KMS-11 (cell line): ENCODE data around the gene RAB40B.

Source experiments
- H2AFZ ChIP-seq: fragments of 200-600 bp; sonication (generic); 2 replicates; pipeline ENCODE4 v1.6.1; 2016; ENCODE audit warnings: antibody characterized with exemption, mixed run types, low read depth
- H3K27ac ChIP-seq: fragments of 200-600 bp; sonication (generic); 2 replicates; pipeline ENCODE4 v1.6.1; 2016; ENCODE audit warnings: mild to moderate bottlenecking, mixed run types
- H3K27me3 ChIP-seq: fragments of 200-600 bp; sonication (generic); 2 replicates; pipeline ENCODE4 v1.6.1; 2017; ENCODE audit warnings: mild to moderate bottlenecking, low read depth, mixed run types, moderate library complexity; ENCODE audit not compliant: insufficient read depth
- H3K36me3 ChIP-seq: fragments of 200-600 bp; sonication (generic); 2 replicates; pipeline ENCODE4 v1.6.1; 2017; ENCODE audit warnings: mild to moderate bottlenecking, mixed run types; ENCODE audit not compliant: insufficient read depth
- H3K4me1 ChIP-seq: fragments of 200-600 bp; sonication (generic); 2 replicates; pipeline ENCODE4 v1.6.1; 2016; ENCODE audit warnings: mild to moderate bottlenecking, low read depth, mixed run types; ENCODE audit not compliant: poor library complexity, severe bottlenecking
- H3K4me2 ChIP-seq: fragments of 200-600 bp; sonication (generic); 2 replicates; pipeline ENCODE4 v1.7.0; 2016; ENCODE audit warnings: mild to moderate bottlenecking, mixed run types
- H3K4me3 ChIP-seq: fragments of 200-600 bp; sonication (generic); IDR thresholded peaks from 2 replicates; pipeline ENCODE4 v1.6.1; 2017; ENCODE audit warnings: low read depth, low read length, mixed read lengths; ENCODE audit not compliant: insufficient read depth
- H3K79me2 ChIP-seq: fragments of 200-600 bp; sonication (generic); 2 replicates; pipeline ENCODE4 v1.6.1; 2016; ENCODE audit warnings: low read depth, mixed run types; ENCODE audit not compliant: insufficient read depth
- H3K9ac ChIP-seq: fragments of 200-600 bp; sonication (generic); 2 replicates; pipeline ENCODE4 v1.6.1; 2016; ENCODE audit warnings: mild to moderate bottlenecking, mixed run types
- H4K20me1 ChIP-seq: fragments of 200-600 bp; sonication (generic); 2 replicates; pipeline ENCODE4 v1.6.1; 2016; ENCODE audit warnings: mild to moderate bottlenecking, mixed run types; ENCODE audit not compliant: insufficient read depth
- CTCF ChIP-seq: fragments of 200-600 bp; sonication (generic); conservative IDR thresholded peaks from 2 replicates; pipeline ENCODE4 v1.6.1; 2017; ENCODE audit warnings: low read depth, mild to moderate bottlenecking, antibody characterized with exemption, low read length, moderate library complexity, mixed read lengths

The RAB40B gene

GRCh38 chr17:82693168-82693867 lies 5.2 kb downstream of the RAB40B start:
- H3K27ac ChIP-seq: no peak overlapping the region
- H3K9ac ChIP-seq: no peak overlapping the region
- no peaks in the 10 kb centered on the region for H3K4me1 ChIP-seq
- H3K36me3 ChIP-seq: no peaks in the 10 kb centered on the region
- no peak overlapping the region for H2AFZ ChIP-seq
- H3K27me3 ChIP-seq: no peaks in the 10 kb centered on the region
- H3K4me3 ChIP-seq: no peak overlapping the region
- no peak for TF ChIP-seq CTCF
- H4K20me1 ChIP-seq: no peaks in the 10 kb centered on the region
- no peaks in the 10 kb centered on the region for H3K79me2 ChIP-seq
- H3K4me2 ChIP-seq: no peak overlapping the region

GRCh38 chr17:82692268-82692667 lies 6.2 kb downstream of the RAB40B start:
- Histone ChIP-seq H3K79me2 (no peaks in the 10 kb centered on the region), H3K4me3 (no peak overlapping the region), H3K27ac (no peak overlapping the region), H4K20me1 (no peaks in the 10 kb centered on the region), H3K9ac (no peak overlapping the region), H2AFZ (no peak overlapping the region), H3K4me1 (no peaks in the 10 kb centered on the region), H3K36me3 (no peaks in the 10 kb centered on the region), H3K4me2 (no peak overlapping the region), H3K27me3 (no peaks in the 10 kb centered on the region)
- no peak for TF ChIP-seq CTCF

- H2AFZ ChIP-seq: no peak overlapping the region
- H3K27me3 ChIP-seq: no peaks in the 10 kb centered on the region
- H3K4me2 ChIP-seq: no peak overlapping the region
- no peaks in the 10 kb centered on the region for H3K36me3 ChIP-seq
- H3K4me3 ChIP-seq: no peak overlapping the region
- no peaks in the 10 kb centered on the region for H4K20me1 ChIP-seq
- no peaks in the 10 kb centered on the region for H3K79me2 ChIP-seq
- H3K4me1 ChIP-seq: no peaks in the 10 kb centered on the region
- H3K27ac ChIP-seq: no peak overlapping the region
- no peak overlapping the region for H3K9ac ChIP-seq
- TF ChIP-seq CTCF: no peak
These were observed 6.8 kb downstream of the RAB40B start for GRCh38 chr17:82691714-82692113.

GRCh38 chr17:82690786-82691489 lies 7.6 kb downstream of the RAB40B start:
- Histone ChIP-seq H3K79me2 (no peaks in the 10 kb centered on the region), H3K9ac (no peak overlapping the region), H3K27me3 (no peaks in the 10 kb centered on the region), H3K4me2 (no peak overlapping the region), H3K4me1 (no peaks in the 10 kb centered on the region), H3K27ac (no peak overlapping the region), H3K36me3 (no peaks in the 10 kb centered on the region), H4K20me1 (no peaks in the 10 kb centered on the region), H3K4me3 (no peak overlapping the region), H2AFZ (no peak overlapping the region)
- TF ChIP-seq CTCF: no peak
